Endothelial cell of umbilical vein (primary cell): ENCODE results near the gene PTGER2. TPM values are rescaled to one million over a fixed set of nuclear protein-coding genes. Genes with fewer than 3 reads are reported as not detected.

Experiments used
- BruUV-seq: library from RNA; stranded (reverse); fragments of 400-500 nt; replicated peaks from 2 replicates; lab custom pipeline; 2021; lab: Mats Ljungman, UMichigan
- CTCF ChIA-PET: fragments of 300-600, 350-600 bp; sonication (Branson Sonifier 250); formaldehyde crosslinking; loops from one replicate; lab custom pipeline; 2021; ENCODE audit warnings: antibody characterized with exemption, inconsistent platforms; lab: Charles Lee
- POLR2A ChIA-PET: fragments of 300-600, 350-600 bp; sonication (Branson Sonifier 250); formaldehyde crosslinking; loops from one replicate; lab custom pipeline; 2021; ENCODE audit warnings: antibody characterized with exemption, inconsistent platforms; lab: Charles Lee
- DNase-seq: peaks from one replicate; pipeline ENCODE4 v3.0.0-alpha.2; 2011; ENCODE audit warnings: low read depth, low spot score
- FAIRE-seq: peaks from 2 replicates; lab custom pipeline; 2011; peaks lifted over from hg19 to GRCh38; lab: Jason Lieb, UNC
- H2AFZ ChIP-seq: 2 replicates; pipeline ENCODE4 v1.6.0; 2012; ENCODE audit warnings: low read depth, low read length, control low read depth, inconsistent platforms
- H3K27ac ChIP-seq: 2 replicates; pipeline ENCODE4 v1.5.1; 2011; ENCODE audit warnings: low read depth, mild to moderate bottlenecking, control low read depth, low read length, moderate library complexity; ENCODE audit not compliant: insufficient read depth
- H3K27me3 ChIP-seq, 2 experiments: 2 replicates each; pipeline versions ENCODE4 v1.6.0 to v1.6.1; 2011; ENCODE audit warnings: low read length in 2 of 2, mixed read lengths in 1 of 2; ENCODE audit not compliant: control insufficient read depth in 2 of 2, insufficient read depth in 2 of 2
- H3K36me3 ChIP-seq, 2 experiments: 2 replicates in 1 of 2; 3 replicates in 1 of 2; pipeline ENCODE4 v1.5.1; 2011; ENCODE audit warnings: low read length in 2 of 2, mild to moderate bottlenecking in 1 of 2, moderate library complexity in 1 of 2; ENCODE audit not compliant: control insufficient read depth in 2 of 2, insufficient read depth in 2 of 2; ENCODE audit errors: extremely low read depth in 1 of 2
- H3K4me1 ChIP-seq: 3 replicates; pipeline ENCODE4 v1.5.1; 2011; ENCODE audit warnings: mild to moderate bottlenecking, low read length; ENCODE audit not compliant: control insufficient read depth, insufficient read depth; ENCODE audit errors: extremely low read depth
- H3K4me2 ChIP-seq: 2 replicates; pipeline ENCODE4 v1.6.1; 2011; ENCODE audit warnings: low read length, control low read depth, mixed read lengths; ENCODE audit not compliant: insufficient read depth
- H3K4me3 ChIP-seq, 3 experiments: fragments of 200-600 bp in 1 of 3; sonication (generic), shearing (Covaris generic) in 1 of 3; replicated peaks in 1 of 3; 2 replicates each; pipeline ENCODE4 v1.5.1; 2011 to 2016; ENCODE audit warnings: control low read depth in 3 of 3, low read length in 3 of 3, mild to moderate bottlenecking in 2 of 3, inconsistent platforms in 1 of 3, low read depth in 1 of 3, moderate library complexity in 1 of 3; ENCODE audit not compliant: insufficient read depth in 1 of 3
- H3K79me2 ChIP-seq: 2 replicates; pipeline ENCODE4 v1.6.0; 2012; ENCODE audit warnings: low read length, inconsistent platforms; ENCODE audit not compliant: control insufficient read depth, insufficient read depth
- H3K9ac ChIP-seq: replicated peaks from 2 replicates; pipeline ENCODE3; 2011; ENCODE audit warnings: low read length, control low read depth; ENCODE audit not compliant: insufficient read depth; ENCODE audit errors: extremely low read depth
- H3K9me1 ChIP-seq: replicated peaks from 3 replicates; pipeline ENCODE4 v1.6.0; 2011; ENCODE audit warnings: mild to moderate bottlenecking, low read length; ENCODE audit not compliant: control insufficient read depth, insufficient read depth; ENCODE audit errors: extremely low read depth
- H3K9me3 ChIP-seq: replicated peaks from 2 replicates; pipeline ENCODE4 v1.5.1; 2012; ENCODE audit warnings: low read length, inconsistent platforms; ENCODE audit not compliant: control insufficient read depth, insufficient read depth
- H4K20me1 ChIP-seq: replicated peaks from 2 replicates; pipeline ENCODE3; 2011; ENCODE audit warnings: mild to moderate bottlenecking, low read length; ENCODE audit not compliant: control insufficient read depth, insufficient read depth; ENCODE audit errors: extremely low read depth
- CTCF ChIP-seq, 2 donors: IDR thresholded peaks; 1 replicate in 1 of 2; 2 replicates in 1 of 2; pipeline ENCODE4 v1.5.1; 2011; ENCODE audit warnings: low read length in 2 of 2, mild to moderate bottlenecking in 2 of 2, moderate library complexity in 2 of 2, control low read depth in 1 of 2, inconsistent platforms in 1 of 2, low read depth in 1 of 2; ENCODE audit not compliant: insufficient read depth in 1 of 2; ENCODE audit errors: extremely low read depth in 1 of 2
- EZH2 ChIP-seq: IDR thresholded peaks from 2 replicates; pipeline ENCODE4 v1.6.1; 2012; ENCODE audit warnings: borderline replicate concordance, low read depth, mild to moderate bottlenecking, moderate library complexity, low read length, inconsistent platforms; ENCODE audit not compliant: severe bottlenecking
- FOS ChIP-seq: IDR thresholded peaks from 2 replicates; pipeline ENCODE4 v1.6.1; 2011; ENCODE audit warnings: mild to moderate bottlenecking, low read length, moderate library complexity, borderline replicate concordance; ENCODE audit not compliant: insufficient read depth
- GATA2 ChIP-seq: IDR thresholded peaks from 2 replicates; pipeline ENCODE4 v1.7.0; 2011; ENCODE audit warnings: low read depth, mild to moderate bottlenecking, moderate library complexity, mixed read lengths, low read length; ENCODE audit not compliant: insufficient read length, insufficient read depth
- JUN ChIP-seq: IDR thresholded peaks from 2 replicates; pipeline ENCODE4 v1.6.1; 2011; ENCODE audit warnings: borderline replicate concordance, low read depth; ENCODE audit not compliant: insufficient read length, insufficient read depth
- MAX ChIP-seq: IDR thresholded peaks from 2 replicates; pipeline ENCODE4 v1.6.1; 2011; ENCODE audit not compliant: insufficient read depth, insufficient read length
- MYC ChIP-seq: IDR thresholded peaks from one replicate; pipeline ENCODE4 v1.6.1; 2011; ENCODE audit warnings: mild to moderate bottlenecking, low read depth, low read length
- POLR2A ChIP-seq: IDR thresholded peaks from 2 replicates; pipeline ENCODE4 v1.6.1; 2012; ENCODE audit warnings: low read depth, mild to moderate bottlenecking, control low read depth, low read length
- POLR2AphosphoS5 ChIP-seq: IDR thresholded peaks from 2 replicates; pipeline ENCODE4 v1.6.1; 2012; ENCODE audit warnings: low read depth, mild to moderate bottlenecking, control low read depth, low read length, moderate library complexity; ENCODE audit not compliant: insufficient read depth
- dilution Hi-C: fragments of 300-500 bp; cut with MboI; formaldehyde crosslinking; loops from one replicate; pipeline ENCODE4 v1.15.0; 2019; ENCODE audit warnings: low sequenced_read_pairs; ENCODE audit not compliant: extremely low pct_ligation_motif_present
- intact Hi-C: fragments of 100-400 bp; cut with micrococcal nuclease; formaldehyde crosslinking; loops from one replicate; pipeline ENCODE4 v1.10.0; 2022
- polyA plus RNA-seq, 4 experiments: library from polyadenylated mRNA; depleted of rRNA in 3 of 4; stranded (reverse) in 3 of 4; unstranded in 1 of 4; fragments of >200 nt; gene quantifications; 2 replicates each; pipeline versions ENCODE4 v1.2.1 to v1.2.3, GENCODE V29; 2011 to 2012; ENCODE audit warnings: missing spikeins in 1 of 4
- total RNA-seq: library from RNA; stranded (reverse); gene quantifications from 2 replicates; pipeline ENCODE4 v1.2.3, GENCODE V29; 2021

PTGER2 gene
- total and polyA plus RNA-seq, 2 donors (not counting 3 experiments of a cell fraction or from before 2014, with no cell fraction given): not detected

GRCh38 chr14:52333108-52333507 lies 19.0 kb downstream of the PTGER2 start:
- no peak overlapping the region for H2AFZ ChIP-seq
- no peaks in the 10 kb centered on the region for H3K79me2 ChIP-seq
- intact Hi-C loops (no loop called here), dilution Hi-C loops (no loop called here)
- H3K4me2 ChIP-seq: no peak overlapping the region
- TF ChIP-seq EZH2 (no peak), CTCF (IDR thresholded peaks at IDR 0.05; ENCODE audit: extremely low read depth in 1 of 2, insufficient read depth in 1 of 2, low read depth in 1 of 2, low read length in 2 of 2) (no peak), POLR2AphosphoS5 (no peak), JUN (no peak), MYC (no peak), MAX (no peak), FOS (no peak), POLR2A (no peak), GATA2 (no peak)
- FAIRE-seq (no peak), DNase-seq (no peak)
- H3K27me3 ChIP-seq: peaks cover 0 to 3% of the 10 kb centered on the region in 2 experiments
- peaks cover 1% of the 10 kb centered on the region for H3K4me1 ChIP-seq
- no peaks in the 10 kb centered on the region for H3K36me3 ChIP-seq
- H4K20me1 ChIP-seq: no peaks in the 10 kb centered on the region
- H3K4me3 ChIP-seq: no peak overlapping the region
- ChIA-PET CTCF (no interaction called here), POLR2A (no interaction called here)
- no peaks in the 10 kb centered on the region for H3K9me3 ChIP-seq
- no peaks in the 10 kb centered on the region for H3K9me1 ChIP-seq
- no peak overlapping the region for H3K27ac ChIP-seq
- H3K9ac ChIP-seq: no peak overlapping the region
- BruUV-seq: no TSS peak
